Astrocyte (in vitro differentiated cells and primary cell): ENCODE results near the gene TWNK.

Source experiments
- CTCF ChIP-seq: IDR thresholded peaks from 2 replicates; pipeline ENCODE4 v1.5.1; 2011; ENCODE audit warnings: low read depth, mild to moderate bottlenecking, inconsistent platforms, low read length, moderate library complexity; ENCODE audit not compliant: insufficient read depth
- EZH2 ChIP-seq: IDR thresholded peaks from 2 replicates; pipeline ENCODE4 v1.6.1; 2012; ENCODE audit warnings: mild to moderate bottlenecking, low read length, inconsistent platforms; ENCODE audit not compliant: insufficient read depth

- TF ChIP-seq CTCF (peak; percentile 48), EZH2 (peak; percentile 42)
These were observed 17.9 kb upstream of the TWNK start, which contains the start of gene SEMA4G for GRCh38 chr10:100969187-100970075.
